ENCODE measurements around the gene MTIF2. TPM values are rescaled to one million over a fixed set of nuclear protein-coding genes. Genes with fewer than 3 reads are reported as not detected.

Gene MTIF2
- polyA plus RNA-seq, 3 donors, result 8.1 to 12.5 (median 11.7) TPM

DNA sequence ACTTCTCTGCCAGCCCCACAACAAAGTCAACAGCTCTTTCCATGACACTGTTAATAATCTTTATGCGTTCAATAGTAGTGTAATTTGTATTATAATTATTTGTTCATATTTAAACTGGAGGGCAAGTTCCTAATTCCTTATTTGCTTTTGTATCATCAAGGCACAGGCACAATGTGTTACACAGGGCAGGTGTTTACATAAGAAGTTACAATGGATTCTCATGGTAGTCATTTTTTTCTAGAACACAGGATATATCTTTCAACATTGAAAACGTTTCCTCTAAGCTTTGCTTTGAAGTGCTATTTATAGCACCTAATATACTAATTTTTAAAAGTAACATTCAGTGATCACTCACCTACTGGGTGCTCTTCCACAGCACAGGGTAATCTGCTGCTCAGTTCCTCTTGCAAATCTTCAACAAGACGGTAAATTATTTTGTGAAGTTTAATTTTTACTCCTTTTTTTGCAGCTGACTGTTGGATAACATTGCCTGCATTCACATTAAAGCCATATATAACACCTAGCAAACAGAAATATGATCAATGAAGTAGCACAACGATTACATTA, 29.3 kb downstream of the MTIF2 start:
- no peak overlapping the region for H3K27ac ChIP-seq (ENCODE audit: low read depth in 1 of 2, low read length in 2 of 2)
- peaks cover 60 to 86% of the 10 kb centered on the region in 2 donors for H3K36me3 ChIP-seq (replicated peaks in 1 of 2; ENCODE audit: control insufficient read depth in 1 of 2, insufficient read depth in 2 of 2, low read length in 2 of 2)

DNA sequence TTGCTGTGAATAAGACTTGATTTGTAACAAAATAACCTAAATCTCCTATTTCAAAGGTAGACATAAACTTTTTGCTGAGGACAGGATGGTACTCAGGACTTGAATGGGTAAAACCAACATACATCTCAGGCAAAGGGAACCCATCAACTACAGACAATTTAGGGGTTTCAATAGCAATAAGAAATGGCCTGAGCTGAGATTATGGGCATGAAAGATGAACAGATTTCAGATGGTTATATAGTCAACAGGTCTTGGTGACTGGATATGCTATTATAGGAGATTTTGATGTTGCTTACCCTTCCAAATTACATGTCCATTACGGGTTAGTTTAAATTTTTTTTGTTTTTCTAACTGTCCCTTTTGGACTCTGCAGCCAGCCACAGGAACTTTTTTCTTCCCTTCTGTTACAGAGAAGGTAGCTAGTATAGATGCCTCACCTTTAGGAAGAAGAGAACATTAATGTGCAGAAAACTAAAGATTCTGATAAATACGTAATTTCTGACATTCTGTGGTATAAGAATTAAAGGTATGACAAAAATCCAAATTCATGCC, 32.0 kb downstream of the MTIF2 start:
- peaks cover 14% of the 10 kb centered on the region for H3K4me1 Mint-ChIP-seq

More for the DNA sequence above, 29.3 kb downstream of the MTIF2 start:
- Histone ChIP-seq H3K4me1 (ENCODE audit: control insufficient read depth in 1 of 2, insufficient read depth in 2 of 2, low read length in 2 of 2) (peaks cover 0 to under 1% of the 10 kb centered on the region in 2 donors), H2AFZ (ENCODE audit: insufficient read depth, low read depth, low read length, poor library complexity, severe bottlenecking) (no peak overlapping the region), H3K9ac (ENCODE audit: insufficient read depth, low read length, poor library complexity, severe bottlenecking) (no peak overlapping the region), H4K20me1 (ENCODE audit: insufficient read depth, low read length) (peaks cover 14% of the 10 kb centered on the region), H3K27me3 (ENCODE audit: control insufficient read depth in 2 of 2, insufficient read depth in 2 of 2, low read length in 2 of 2) (no peaks in the 10 kb centered on the region), H3K9me3 (replicated peaks in 1 of 2; ENCODE audit: control insufficient read depth in 1 of 2, insufficient read depth in 1 of 2, low read length in 2 of 2) (no peaks in the 10 kb centered on the region), H3K4me2 (replicated peaks; ENCODE audit: extremely low read depth, low read length, poor library complexity, severe bottlenecking) (no peak overlapping the region), H3K4me3 (replicated peaks in 1 of 3; ENCODE audit: low read depth in 2 of 3, low read length in 3 of 3) (no peak overlapping the region), H3K79me2 (ENCODE audit: insufficient read depth, low read length) (no peaks in the 10 kb centered on the region)
- TF ChIP-seq, protein P1, sequence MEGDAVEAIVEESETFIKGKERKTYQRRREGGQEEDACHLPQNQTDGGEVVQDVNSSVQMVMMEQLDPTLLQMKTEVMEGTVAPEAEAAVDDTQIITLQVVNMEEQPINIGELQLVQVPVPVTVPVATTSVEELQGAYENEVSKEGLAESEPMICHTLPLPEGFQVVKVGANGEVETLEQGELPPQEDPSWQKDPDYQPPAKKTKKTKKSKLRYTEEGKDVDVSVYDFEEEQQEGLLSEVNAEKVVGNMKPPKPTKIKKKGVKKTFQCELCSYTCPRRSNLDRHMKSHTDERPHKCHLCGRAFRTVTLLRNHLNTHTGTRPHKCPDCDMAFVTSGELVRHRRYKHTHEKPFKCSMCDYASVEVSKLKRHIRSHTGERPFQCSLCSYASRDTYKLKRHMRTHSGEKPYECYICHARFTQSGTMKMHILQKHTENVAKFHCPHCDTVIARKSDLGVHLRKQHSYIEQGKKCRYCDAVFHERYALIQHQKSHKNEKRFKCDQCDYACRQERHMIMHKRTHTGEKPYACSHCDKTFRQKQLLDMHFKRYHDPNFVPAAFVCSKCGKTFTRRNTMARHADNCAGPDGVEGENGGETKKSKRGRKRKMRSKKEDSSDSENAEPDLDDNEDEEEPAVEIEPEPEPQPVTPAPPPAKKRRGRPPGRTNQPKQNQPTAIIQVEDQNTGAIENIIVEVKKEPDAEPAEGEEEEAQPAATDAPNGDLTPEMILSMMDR (IDR thresholded peaks at IDR 0.05), result no peak
- H3K4me1 Mint-ChIP-seq, result no peaks in the 10 kb centered on the region
- no peak overlapping the region for H3K27ac Mint-ChIP-seq
- no peak for DNase-seq
- no peak overlapping the region for H3K4me3 Mint-ChIP-seq
- no CpG with 5 or more reads among the region's 4 CpGs for WGBS (ENCODE audit: insufficient coverage)
- no peaks in the 10 kb centered on the region for H3K9me3 Mint-ChIP-seq
- no peaks in the 10 kb centered on the region for H3K27me3 Mint-ChIP-seq (ENCODE audit: low read depth in 3 of 3)
- intact Hi-C loops (cut with micrococcal nuclease), result loop anchor here (1.0 to 10.0 kb wide), 2 partner anchors 16 to 375 kb away; partner anchors contain the start of gene PPP4R3B (in 1 of the 2)
- H3K36me3 Mint-ChIP-seq, result peaks cover 48 to 85% of the 10 kb centered on the region in 2 donors

More for the DNA sequence above, 32.0 kb downstream of the MTIF2 start:
- Histone ChIP-seq H3K4me3 (replicated peaks in 1 of 3; ENCODE audit: low read depth in 2 of 3, low read length in 3 of 3) (no peak overlapping the region), H3K9me3 (replicated peaks in 1 of 2; ENCODE audit: control insufficient read depth in 1 of 2, insufficient read depth in 1 of 2, low read length in 2 of 2) (no peaks in the 10 kb centered on the region), H3K9ac (ENCODE audit: insufficient read depth, low read length, poor library complexity, severe bottlenecking) (no peak overlapping the region), H3K36me3 (replicated peaks in 1 of 2; ENCODE audit: control insufficient read depth in 1 of 2, insufficient read depth in 2 of 2, low read length in 2 of 2) (peaks cover 46 to 73% of the 10 kb centered on the region in 2 donors), H3K27ac (ENCODE audit: low read depth in 1 of 2, low read length in 2 of 2) (peak overlapping the region in 1 of 2 donors; percentile 7), H4K20me1 (ENCODE audit: insufficient read depth, low read length) (peaks cover 28% of the 10 kb centered on the region), H3K4me1 (ENCODE audit: control insufficient read depth in 1 of 2, insufficient read depth in 2 of 2, low read length in 2 of 2) (peaks cover 8 to 18% of the 10 kb centered on the region in 2 donors), H2AFZ (ENCODE audit: insufficient read depth, low read depth, low read length, poor library complexity, severe bottlenecking) (no peak overlapping the region), H3K4me2 (replicated peaks; ENCODE audit: extremely low read depth, low read length, poor library complexity, severe bottlenecking) (no peak overlapping the region), H3K27me3 (ENCODE audit: control insufficient read depth in 2 of 2, insufficient read depth in 2 of 2, low read length in 2 of 2) (no peaks in the 10 kb centered on the region), H3K79me2 (ENCODE audit: insufficient read depth, low read length) (peaks cover 24% of the 10 kb centered on the region)
- WGBS (ENCODE audit: insufficient coverage), result no CpG with 5 or more reads among the region's 2 CpGs
- intact Hi-C loops (cut with micrococcal nuclease), result loop anchor here in 1 of 2 donors (10.0 kb wide), 1 partner anchor 378 kb away; the partner anchor contains the start of gene PPP4R3B
- no peak for DNase-seq
- Mint-ChIP-seq H3K9me3 (no peaks in the 10 kb centered on the region), H3K27me3 (ENCODE audit: low read depth in 3 of 3) (no peaks in the 10 kb centered on the region), H3K4me3 (no peak overlapping the region), H3K36me3 (peaks cover 43 to 81% of the 10 kb centered on the region in 2 donors), H3K27ac (no peak overlapping the region)
- TF ChIP-seq, protein P1 (IDR thresholded peaks at IDR 0.05), result no peak
